OCI-LY7 (cell line): ENCODE results near the gene SLC25A26.

Experiments
- EZH2phosphoT487 ChIP-seq: fragments of 200-600 bp; sonication (generic); IDR thresholded peaks from 2 replicates; pipeline ENCODE4 v1.6.1; 2018; ENCODE audit warnings: low read depth, borderline replicate concordance, mild to moderate bottlenecking, mixed run types, antibody characterized with exemption, low read length, moderate library complexity, mixed read lengths
- TF ChIP-seq, protein P1 (sequence below): fragments of 200-600 bp; sonication (generic); conservative IDR thresholded peaks from 2 replicates; pipeline ENCODE4 v1.5.1; 2014; ENCODE audit warnings: mild to moderate bottlenecking, antibody characterized with exemption, low read length, moderate library complexity, mixed read lengths

DNA sequence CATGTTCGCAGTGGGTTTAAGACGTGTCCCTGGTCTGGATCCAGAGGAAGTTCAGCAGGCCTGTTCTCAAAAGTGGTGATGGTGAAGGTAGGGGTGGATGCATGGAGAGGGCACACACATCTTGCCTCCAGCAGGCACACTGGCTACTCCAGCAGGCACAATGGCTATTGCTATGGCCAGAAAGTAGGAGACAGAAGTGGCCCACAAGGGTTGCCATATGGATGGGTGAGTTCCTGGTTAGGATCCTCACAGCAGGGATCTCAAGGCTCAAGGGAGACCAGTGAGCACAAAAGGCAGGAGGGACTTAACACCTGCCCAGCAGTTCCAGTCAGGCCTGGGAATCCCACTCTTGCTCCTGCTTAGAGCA, 172.1 kb downstream of the SLC25A26 start:
- TF ChIP-seq, protein P1, sequence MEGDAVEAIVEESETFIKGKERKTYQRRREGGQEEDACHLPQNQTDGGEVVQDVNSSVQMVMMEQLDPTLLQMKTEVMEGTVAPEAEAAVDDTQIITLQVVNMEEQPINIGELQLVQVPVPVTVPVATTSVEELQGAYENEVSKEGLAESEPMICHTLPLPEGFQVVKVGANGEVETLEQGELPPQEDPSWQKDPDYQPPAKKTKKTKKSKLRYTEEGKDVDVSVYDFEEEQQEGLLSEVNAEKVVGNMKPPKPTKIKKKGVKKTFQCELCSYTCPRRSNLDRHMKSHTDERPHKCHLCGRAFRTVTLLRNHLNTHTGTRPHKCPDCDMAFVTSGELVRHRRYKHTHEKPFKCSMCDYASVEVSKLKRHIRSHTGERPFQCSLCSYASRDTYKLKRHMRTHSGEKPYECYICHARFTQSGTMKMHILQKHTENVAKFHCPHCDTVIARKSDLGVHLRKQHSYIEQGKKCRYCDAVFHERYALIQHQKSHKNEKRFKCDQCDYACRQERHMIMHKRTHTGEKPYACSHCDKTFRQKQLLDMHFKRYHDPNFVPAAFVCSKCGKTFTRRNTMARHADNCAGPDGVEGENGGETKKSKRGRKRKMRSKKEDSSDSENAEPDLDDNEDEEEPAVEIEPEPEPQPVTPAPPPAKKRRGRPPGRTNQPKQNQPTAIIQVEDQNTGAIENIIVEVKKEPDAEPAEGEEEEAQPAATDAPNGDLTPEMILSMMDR = no peak
- no peak for TF ChIP-seq EZH2phosphoT487
